CD4-positive, alpha-beta T cell treated with Interleukin-2 at 100 ng/mL for 4 hours (primary cell): Measurements from ENCODE around the gene CRACR2A.

Experiments
- DNase-seq: peaks from one replicate; pipeline ENCODE4 v3.0.0-alpha.2; 2020; ENCODE audit warnings: low spot score

CRACR2A gene

GRCh38 chr12:3622021-3622821 is 130.7 kb downstream of the CRACR2A start:
- DNase-seq: no peak

GRCh38 chr12:3620856-3621255 is 132.1 kb downstream of the CRACR2A start:
- no peak for DNase-seq

- DNase-seq: no peak
Measured at GRCh38 chr12:3617565-3617964, 135.3 kb downstream of the CRACR2A start.

GRCh38 chr12:3615862-3616261 is 137.0 kb downstream of the CRACR2A start:
- DNase-seq: no peak

- DNase-seq: no peak
Measured at GRCh38 chr12:3614806-3615466, 138.0 kb downstream of the CRACR2A start.

- DNase-seq: no peak
Measured at GRCh38 chr12:3613641-3614395, 139.1 kb downstream of the CRACR2A start.

- no peak for DNase-seq
Measured at GRCh38 chr12:3611860-3612703, 140.8 kb downstream of the CRACR2A start.

GRCh38 chr12:3607821-3608220 is 145.1 kb downstream of the CRACR2A start:
- DNase-seq: no peak

- no peak for DNase-seq
Measured at GRCh38 chr12:3607039-3607720, 145.7 kb downstream of the CRACR2A start.

- DNase-seq: no peak
Measured at GRCh38 chr12:3606128-3606527, 146.8 kb downstream of the CRACR2A start.

- no peak for DNase-seq
Measured at GRCh38 chr12:3605692-3606091, 147.2 kb downstream of the CRACR2A start.

- no peak for DNase-seq
Measured at GRCh38 chr12:3604748-3605586, 147.9 kb downstream of the CRACR2A start.

GRCh38 chr12:3604286-3604685 is 148.6 kb downstream of the CRACR2A start:
- no peak for DNase-seq

- DNase-seq: no peak
Measured at GRCh38 chr12:3603576-3603975, 149.3 kb downstream of the CRACR2A start.

GRCh38 chr12:3602488-3602887 is 150.4 kb downstream of the CRACR2A start:
- DNase-seq: no peak

GRCh38 chr12:3601461-3602150 is 151.3 kb downstream of the CRACR2A start:
- no peak for DNase-seq

GRCh38 chr12:3600951-3601350 is 152.0 kb downstream of the CRACR2A start:
- DNase-seq: no peak

- no peak for DNase-seq
Measured at GRCh38 chr12:3600039-3600720, 152.7 kb downstream of the CRACR2A start.
